Measurements from ENCODE around the gene PTK6.
"Not testable (repeated sequence)": the region's sequence is repeated elsewhere in the genome, so short reads cannot be mapped to it uniquely, and the experiment has no call there.

The PTK6 gene

DNA sequence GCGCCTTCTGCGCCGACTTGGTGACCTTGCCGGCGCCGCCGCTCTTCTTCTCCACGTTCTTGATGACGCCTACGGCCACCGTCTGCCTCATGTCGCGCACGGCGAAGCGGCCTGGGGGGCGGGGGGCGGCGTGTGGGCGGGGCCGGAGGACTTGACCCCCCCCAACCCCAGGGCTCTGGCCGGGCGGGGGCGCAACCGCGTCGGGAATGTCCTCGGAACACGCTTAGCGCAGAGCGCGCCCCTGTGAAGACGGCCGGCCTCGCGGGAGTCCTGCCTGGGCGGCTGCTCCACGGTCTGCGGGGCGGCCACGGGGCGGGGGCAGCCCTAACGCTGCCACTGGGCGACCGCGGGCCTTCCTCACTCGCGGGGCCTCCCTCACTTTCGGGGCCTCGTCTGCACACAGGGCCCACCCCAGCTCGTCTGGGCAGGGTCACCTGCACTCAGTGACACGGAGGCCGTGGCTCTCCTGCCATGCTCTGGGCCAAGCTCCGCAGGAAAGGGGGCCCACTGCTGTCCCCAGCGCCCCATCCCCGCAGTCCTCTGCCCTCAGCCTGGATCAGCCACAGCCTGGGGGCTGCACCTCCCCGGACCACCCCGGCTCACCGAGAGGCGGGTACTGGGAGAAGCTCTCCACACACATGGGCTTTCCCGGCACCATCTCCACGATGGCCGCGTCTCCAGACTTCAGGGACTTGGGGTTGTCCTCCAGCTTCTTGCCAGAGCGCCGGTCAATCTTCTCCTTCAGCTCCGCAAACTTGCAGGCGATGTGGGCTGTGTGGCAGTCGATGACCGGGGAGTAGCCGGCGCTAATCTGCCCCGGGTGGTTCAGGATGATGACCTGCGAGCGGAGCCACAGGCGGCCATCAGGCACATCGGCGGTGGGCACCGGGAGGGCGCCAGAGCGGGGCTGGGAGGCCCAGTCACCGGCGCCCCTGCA, 48.6 kb downstream of the PTK6 start:
- Mint-ChIP-seq H3K36me3 (ENCODE audit: low read depth) (no peaks in the 10 kb centered on the region), H3K27me3 (ENCODE audit: low read depth) (peaks cover 9% of the 10 kb centered on the region), H3K9me3 (no peaks in the 10 kb centered on the region), H3K4me3 (no peak overlapping the region), H3K27ac (no peak overlapping the region), H3K4me1 (ENCODE audit: low read depth) (no peaks in the 10 kb centered on the region)

GRCh38 chr20:63487781-63488241, 49.4 kb downstream of the PTK6 start:
- Mint-ChIP-seq H3K4me3 (no peak overlapping the region), H3K36me3 (ENCODE audit: low read depth) (no peaks in the 10 kb centered on the region), H3K27me3 (ENCODE audit: low read depth) (peaks cover 9% of the 10 kb centered on the region), H3K4me1 (ENCODE audit: low read depth) (peaks cover 1% of the 10 kb centered on the region), H3K27ac (no peak overlapping the region), H3K9me3 (no peaks in the 10 kb centered on the region)

GRCh38 chr20:63487116-63487764, 49.9 kb downstream of the PTK6 start:
- Mint-ChIP-seq H3K9me3 (no peaks in the 10 kb centered on the region), H3K36me3 (ENCODE audit: low read depth) (no peaks in the 10 kb centered on the region), H3K4me1 (ENCODE audit: low read depth) (peaks cover 1% of the 10 kb centered on the region), H3K27me3 (ENCODE audit: low read depth) (peaks cover 9% of the 10 kb centered on the region), H3K4me3 (no peak overlapping the region), H3K27ac (no peak overlapping the region)

GRCh38 chr20:63486300-63486855, 50.8 kb downstream of the PTK6 start:
- Mint-ChIP-seq H3K4me1 (ENCODE audit: low read depth) (peaks cover 1% of the 10 kb centered on the region), H3K9me3 (no peaks in the 10 kb centered on the region), H3K27ac (no peak overlapping the region), H3K36me3 (ENCODE audit: low read depth) (no peaks in the 10 kb centered on the region), H3K27me3 (ENCODE audit: low read depth) (peaks cover 9% of the 10 kb centered on the region), H3K4me3 (no peak overlapping the region)

GRCh38 chr20:63484651-63485403, 52.3 kb downstream of the PTK6 start:
- Mint-ChIP-seq H3K27me3 (ENCODE audit: low read depth) (peaks cover 9% of the 10 kb centered on the region), H3K4me1 (ENCODE audit: low read depth) (peaks cover 1% of the 10 kb centered on the region), H3K4me3 (no peak overlapping the region)

DNA sequence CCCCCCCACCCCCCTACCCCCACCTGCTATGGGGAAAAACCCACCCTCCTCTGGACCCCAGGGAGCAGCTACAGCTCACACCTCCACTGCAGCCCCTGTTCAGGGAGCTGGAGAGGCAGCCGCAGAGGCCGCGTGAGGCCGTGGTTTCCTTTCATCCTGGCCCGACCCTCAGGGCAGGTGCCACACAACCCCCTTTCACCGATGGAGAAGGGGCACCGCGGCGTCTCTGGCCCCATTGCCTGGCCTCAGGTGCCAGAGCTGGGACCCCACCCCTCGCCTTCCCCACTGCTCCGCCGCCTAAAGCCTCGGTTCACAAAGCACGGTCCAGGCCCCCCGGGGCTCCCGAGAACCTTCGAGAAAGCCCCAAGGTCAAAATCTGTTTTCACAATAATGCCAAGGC, 52.9 kb downstream of the PTK6 start:
- Mint-ChIP-seq H3K4me3 (no peak overlapping the region), H3K27me3 (ENCODE audit: low read depth) (peaks cover 4% of the 10 kb centered on the region), H3K36me3 (ENCODE audit: low read depth) (no peaks in the 10 kb centered on the region), H3K9me3 (no peaks in the 10 kb centered on the region), H3K4me1 (ENCODE audit: low read depth) (peaks cover 1% of the 10 kb centered on the region), H3K27ac (no peak overlapping the region)

More at GRCh38 chr20:63484651-63485403, 52.3 kb downstream of the PTK6 start:
- Mint-ChIP-seq H3K36me3 (ENCODE audit: low read depth) (no peaks in the 10 kb centered on the region), H3K9me3 (no peaks in the 10 kb centered on the region), H3K27ac (no peak overlapping the region)

GRCh38 chr20:63483834-63484233, 53.3 kb downstream of the PTK6 start:
- no peaks in the 10 kb centered on the region for H3K36me3 Mint-ChIP-seq (ENCODE audit: low read depth)
- H3K27me3 Mint-ChIP-seq (ENCODE audit: low read depth) = peaks cover 3% of the 10 kb centered on the region
- no peaks in the 10 kb centered on the region for H3K9me3 Mint-ChIP-seq
- H3K4me3 Mint-ChIP-seq = no peak overlapping the region
- peaks cover 1% of the 10 kb centered on the region for H3K4me1 Mint-ChIP-seq (ENCODE audit: low read depth)
- no peak overlapping the region for H3K27ac Mint-ChIP-seq

DNA sequence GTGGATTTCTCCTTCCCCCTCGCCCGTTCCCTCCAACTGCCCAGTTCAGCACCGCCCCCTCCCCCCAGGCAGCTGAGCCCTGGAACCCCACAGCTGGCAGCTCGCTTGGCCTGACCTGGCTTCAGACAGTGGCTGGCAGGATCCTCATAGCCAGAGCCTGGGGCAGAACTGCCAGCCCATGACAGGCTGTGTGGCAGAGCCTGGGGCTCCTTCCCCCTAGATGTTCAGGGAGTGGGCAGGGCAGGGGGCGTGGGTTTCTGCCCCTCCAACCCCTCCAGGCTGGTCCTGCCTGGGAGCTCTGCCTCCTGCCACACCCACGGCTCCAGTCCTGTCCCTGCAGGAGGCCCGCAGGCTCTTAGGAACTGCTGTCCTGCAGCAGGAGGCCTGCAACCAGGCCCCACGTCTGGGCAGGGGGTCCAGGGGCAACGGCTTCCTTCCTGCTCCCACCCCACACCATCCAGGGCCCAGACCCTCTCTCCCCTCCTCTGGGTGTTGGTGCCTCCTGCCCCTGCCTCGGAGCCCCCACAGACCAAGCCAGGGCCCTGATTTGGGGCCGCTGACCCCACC, 55.1 kb downstream of the PTK6 start:
- H3K36me3 Mint-ChIP-seq (ENCODE audit: low read depth) = no peaks in the 10 kb centered on the region
- no peak overlapping the region for H3K27ac Mint-ChIP-seq
- no peak overlapping the region for H3K4me3 Mint-ChIP-seq
- H3K27me3 Mint-ChIP-seq (ENCODE audit: low read depth) = peaks cover 3% of the 10 kb centered on the region
- no peaks in the 10 kb centered on the region for H3K9me3 Mint-ChIP-seq
- H3K4me1 Mint-ChIP-seq (ENCODE audit: low read depth) = peaks cover 1% of the 10 kb centered on the region

GRCh38 chr20:63481503-63481902, 55.7 kb downstream of the PTK6 start:
- peaks cover 1% of the 10 kb centered on the region for H3K4me1 Mint-ChIP-seq (ENCODE audit: low read depth)
- no peak overlapping the region for H3K4me3 Mint-ChIP-seq
- H3K27me3 Mint-ChIP-seq (ENCODE audit: low read depth) = peaks cover 7% of the 10 kb centered on the region
- H3K9me3 Mint-ChIP-seq = no peaks in the 10 kb centered on the region
- no peaks in the 10 kb centered on the region for H3K36me3 Mint-ChIP-seq (ENCODE audit: low read depth)
- H3K27ac Mint-ChIP-seq = no peak overlapping the region

DNA sequence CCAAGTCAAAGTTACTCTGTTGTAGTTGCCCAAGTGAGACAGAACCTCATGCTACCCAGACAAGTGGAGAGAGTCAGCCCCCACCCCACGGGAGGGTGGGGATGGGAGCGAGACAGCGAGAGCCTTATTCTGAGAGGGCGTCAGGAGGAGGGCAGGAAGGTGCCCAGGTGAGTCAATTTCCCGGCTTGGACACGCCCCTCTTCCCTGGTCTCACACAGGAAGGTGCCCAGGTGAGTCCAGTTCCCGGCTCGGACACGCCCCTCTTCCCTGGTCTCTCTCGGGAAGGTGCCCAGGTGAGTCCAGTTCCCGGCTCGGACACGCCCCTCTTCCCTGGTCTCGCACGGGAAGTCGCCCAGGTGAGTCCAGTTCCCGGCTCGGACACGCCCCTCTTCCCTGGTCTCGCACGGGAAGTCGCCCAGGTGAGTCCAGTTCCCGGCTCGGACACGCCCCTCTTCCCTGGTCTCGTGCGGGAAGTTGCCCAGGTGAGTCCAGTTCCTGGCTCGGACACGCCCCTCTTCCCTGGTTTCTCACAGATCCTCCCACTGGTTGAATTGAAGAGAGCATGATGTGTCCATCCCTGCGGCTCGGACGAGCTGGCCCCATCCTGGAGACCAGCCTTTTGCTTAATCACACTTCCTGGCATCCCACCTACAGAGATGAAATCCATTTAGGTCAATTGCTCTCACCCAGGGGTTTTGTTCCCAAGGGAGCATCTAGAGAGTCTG, 57.3 kb downstream of the PTK6 start:
- H3K27ac Mint-ChIP-seq; H3K36me3 Mint-ChIP-seq (ENCODE audit: low read depth); H3K4me3 Mint-ChIP-seq; H3K4me1 Mint-ChIP-seq (ENCODE audit: low read depth); H3K9me3 Mint-ChIP-seq: not testable (repeated sequence)
- peaks cover 19% of the 10 kb centered on the region for H3K27me3 Mint-ChIP-seq (ENCODE audit: low read depth)

DNA sequence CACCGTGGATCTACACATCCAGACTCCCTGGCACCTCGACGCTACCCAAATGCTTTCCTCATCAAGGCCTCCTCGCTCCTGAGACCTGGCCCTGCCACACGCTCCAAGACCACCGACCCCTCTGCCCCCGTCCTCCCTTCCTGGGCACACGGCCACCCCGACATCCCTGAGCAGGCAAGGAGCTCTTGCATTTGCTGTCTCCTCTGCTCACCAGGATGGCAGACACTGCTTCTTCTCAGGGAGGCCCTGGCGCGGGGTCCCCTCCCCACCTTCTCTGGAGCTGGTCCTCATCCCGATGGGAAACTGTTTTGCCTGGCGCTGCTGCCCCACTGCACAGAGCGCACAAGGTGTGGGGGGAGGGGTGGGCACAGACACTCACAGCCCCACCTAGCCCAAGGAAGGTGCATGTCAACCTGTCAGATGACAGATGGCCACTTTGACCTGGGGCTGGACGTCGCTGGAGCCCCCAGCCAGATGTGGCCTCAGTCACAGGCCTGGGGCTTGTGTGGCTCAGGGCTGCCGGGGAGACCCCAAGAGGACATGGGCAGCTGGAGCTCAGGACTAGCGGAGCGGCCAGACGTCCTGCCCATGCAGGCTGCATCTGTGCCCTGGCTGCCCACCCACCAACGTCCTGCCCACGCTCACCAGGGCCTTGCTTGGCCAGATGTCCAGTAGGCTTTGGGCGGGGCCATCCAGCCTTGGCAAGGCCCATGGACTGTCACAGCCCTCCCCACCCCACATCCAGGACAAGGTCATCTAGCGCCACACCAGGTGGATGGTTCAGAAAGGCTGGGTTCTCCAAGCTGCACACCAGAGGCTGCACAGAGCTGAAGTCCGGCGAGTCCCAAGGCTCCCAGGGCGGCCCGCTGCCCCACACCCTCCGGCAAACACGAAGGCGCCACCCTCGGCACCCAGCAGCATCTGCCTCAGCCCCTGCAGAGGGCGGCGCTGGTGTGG, 58.6 kb downstream of the PTK6 start:
- no peak overlapping the region for H3K4me3 Mint-ChIP-seq
- H3K4me1 Mint-ChIP-seq (ENCODE audit: low read depth) = peaks cover 1% of the 10 kb centered on the region
- H3K9me3 Mint-ChIP-seq = no peaks in the 10 kb centered on the region
- H3K27ac Mint-ChIP-seq = no peak overlapping the region
- no peaks in the 10 kb centered on the region for H3K36me3 Mint-ChIP-seq (ENCODE audit: low read depth)
- H3K27me3 Mint-ChIP-seq (ENCODE audit: low read depth) = peaks cover 26% of the 10 kb centered on the region

Measured in T-helper 1 cell treated with Interleukin-12 subunit alpha and Interleukin-12 subunit beta and Interleukin-4 antibody, amounts not matched to agents 30 μg/mL and 1 μg/mL, for 36 hours (primary cell).